Karpas-422 (cell line): ENCODE data around the gene HNRNPA3. TPM values are rescaled to one million over a fixed set of nuclear protein-coding genes. Genes with fewer than 3 reads are reported as not detected.
"Not testable (repeated sequence)": the region's sequence is repeated elsewhere in the genome, so short reads cannot be mapped to it uniquely, and the experiment has no call there.

Experiments
- DNase-seq: peaks from one replicate; pipeline ENCODE4 v3.0.0-alpha.2; 2015
- H2AFZ ChIP-seq: fragments of 200-600 bp; sonication (generic); 2 replicates; pipeline ENCODE4 v1.6.1; 2014; ENCODE audit warnings: antibody characterized with exemption, low read length, mixed read lengths
- H3K27ac ChIP-seq: fragments of 200-600 bp; sonication (generic); 2 replicates; pipeline ENCODE4 v1.5.1; 2014; ENCODE audit warnings: mild to moderate bottlenecking, low read length, moderate library complexity
- H3K27me3 ChIP-seq: fragments of 200-600 bp; sonication (generic); 2 replicates; pipeline ENCODE4 v1.6.1; 2014; ENCODE audit warnings: low read length, mixed read lengths
- H3K36me3 ChIP-seq: fragments of 200-600 bp; sonication (generic); 2 replicates; pipeline ENCODE4 v1.6.1; 2014; ENCODE audit warnings: low read length, mixed read lengths; ENCODE audit not compliant: insufficient read depth
- H3K4me1 ChIP-seq: fragments of 200-600 bp; sonication (generic); 2 replicates; pipeline ENCODE4 v1.6.1; 2014; ENCODE audit warnings: mild to moderate bottlenecking, low read length, mixed read lengths
- H3K4me2 ChIP-seq: fragments of 200-600 bp; sonication (generic); 2 replicates; pipeline ENCODE4 v1.6.1; 2014; ENCODE audit warnings: low read length, low read depth, mild to moderate bottlenecking; ENCODE audit not compliant: poor library complexity, severe bottlenecking
- H3K4me3 ChIP-seq: fragments of 200-600 bp; sonication (generic); 2 replicates; pipeline ENCODE4 v1.5.1; 2014; ENCODE audit warnings: mild to moderate bottlenecking, antibody characterized with exemption, low read length, mixed read lengths
- H3K79me2 ChIP-seq: fragments of 200-600 bp; sonication (generic); 2 replicates; pipeline ENCODE4 v1.6.1; 2014; ENCODE audit warnings: mild to moderate bottlenecking, low read length, mixed read lengths
- H3K9ac ChIP-seq: fragments of 200-600 bp; sonication (generic); 2 replicates; pipeline ENCODE4 v1.6.0; 2014; ENCODE audit warnings: low read length
- H3K9me2 ChIP-seq: fragments of 200-600 bp; sonication (generic), shearing (Covaris generic); replicated peaks from 2 replicates; pipeline ENCODE4 v1.6.0; 2014; ENCODE audit warnings: mild to moderate bottlenecking, low read length, moderate library complexity; ENCODE audit not compliant: insufficient read depth
- H3K9me3 ChIP-seq: fragments of 300-700, 200-600 bp; sonication (generic); 2 replicates; pipeline ENCODE4 v1.6.1; 2014; ENCODE audit warnings: low read length, mixed read lengths
- H4K20me1 ChIP-seq: fragments of 200-600 bp; sonication (generic); 2 replicates; pipeline ENCODE4 v1.6.1; 2014; ENCODE audit warnings: mild to moderate bottlenecking, antibody characterized with exemption, low read length, low read depth; ENCODE audit not compliant: insufficient read depth
- total RNA-seq: library from RNA; depleted of rRNA; stranded (reverse); fragments of >200 nt; shearing (Covaris generic); gene quantifications from 2 replicates; pipeline ENCODE4 v1.2.3, GENCODE V29; 2014; ENCODE audit warnings: low replicate concordance

HNRNPA3 gene
- total RNA-seq, 1 experiment from 2014 or later = 51.7 TPM

- H3K4me3 ChIP-seq, H3K9me2 ChIP-seq, H3K27me3 ChIP-seq, H3K4me2 ChIP-seq, H3K9me3 ChIP-seq, H3K27ac ChIP-seq, DNase-seq, H3K9ac ChIP-seq, H3K4me1 ChIP-seq, H2AFZ ChIP-seq: not testable (repeated sequence)
- Histone ChIP-seq H4K20me1 (peaks cover 11% of the 10 kb centered on the region), H3K36me3 (peaks cover 71% of the 10 kb centered on the region), H3K79me2 (peaks cover 27% of the 10 kb centered on the region)
Measured at GRCh38 chr2:177219787-177220186, 7.2 kb downstream of the HNRNPA3 start.

- Histone ChIP-seq H3K4me3 (no peak overlapping the region), H3K27me3 (no peaks in the 10 kb centered on the region), H3K79me2 (peaks cover 10% of the 10 kb centered on the region), H3K9ac (no peak overlapping the region), H3K27ac (no peak overlapping the region), H3K9me3 (no peaks in the 10 kb centered on the region), H3K36me3 (peaks cover 55% of the 10 kb centered on the region), H2AFZ (no peak overlapping the region), H3K4me1 (peaks cover 7% of the 10 kb centered on the region), H3K9me2 (no peaks in the 10 kb centered on the region), H4K20me1 (peaks cover 4% of the 10 kb centered on the region; the same call in 1 of the 2 replicates), H3K4me2 (no peak overlapping the region)
- no peak for DNase-seq
Measured at GRCh38 chr2:177221534-177221933, 8.9 kb downstream of the HNRNPA3 start.

DNA sequence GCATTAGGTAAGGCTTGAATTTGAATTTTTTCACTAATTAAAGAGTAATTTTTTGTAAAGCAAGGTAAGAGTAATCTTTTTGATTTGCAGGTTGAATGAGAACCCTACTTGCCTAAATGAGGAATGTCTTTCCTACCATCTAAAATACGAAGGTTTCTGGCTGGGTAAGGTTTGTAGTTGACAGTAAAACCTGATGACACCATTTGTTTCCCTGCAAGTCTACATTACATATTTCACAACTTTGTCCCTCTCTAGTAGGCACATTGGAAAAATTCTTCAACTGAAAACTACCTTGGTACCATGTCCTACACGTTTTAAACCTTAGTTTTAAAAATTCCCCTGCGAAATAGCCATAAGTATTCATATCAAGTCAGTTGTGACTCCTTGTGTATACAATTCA, 9.4 kb downstream of the HNRNPA3 start:
- H2AFZ ChIP-seq = no peak overlapping the region
- H3K9me2 ChIP-seq = no peaks in the 10 kb centered on the region
- peaks cover 51% of the 10 kb centered on the region for H3K36me3 ChIP-seq
- H3K4me3 ChIP-seq = no peak overlapping the region
- H4K20me1 ChIP-seq = peaks cover 4% of the 10 kb centered on the region; the same call in 1 of the 2 replicates
- peak overlapping the region; percentile 35; the same call in 1 of the 2 replicates for H3K27ac ChIP-seq
- H3K27me3 ChIP-seq = no peaks in the 10 kb centered on the region
- H3K4me1 ChIP-seq = peaks cover 11% of the 10 kb centered on the region
- peak; percentile 41 for DNase-seq
- peaks cover 9% of the 10 kb centered on the region for H3K79me2 ChIP-seq
- no peak overlapping the region for H3K4me2 ChIP-seq
- no peaks in the 10 kb centered on the region for H3K9me3 ChIP-seq
- no peak overlapping the region for H3K9ac ChIP-seq

DNA sequence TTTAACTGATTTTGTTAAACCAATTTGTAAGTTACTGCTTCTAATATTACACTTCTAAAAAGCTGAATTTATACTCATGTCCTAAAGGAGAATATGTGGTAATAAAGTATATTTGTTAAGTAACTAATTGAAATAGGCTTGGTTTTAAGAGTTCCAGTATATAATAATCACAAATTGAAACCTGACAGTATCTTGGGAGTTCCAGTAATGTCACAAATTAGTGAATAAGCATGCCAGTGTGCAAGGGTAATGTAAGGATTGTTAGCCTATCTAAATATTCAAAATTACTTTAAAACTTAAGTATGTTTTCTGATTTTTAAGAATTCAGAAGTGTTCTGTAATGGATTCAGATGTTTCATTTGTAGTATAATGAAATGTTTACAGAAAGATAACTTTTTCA, 10.8 kb downstream of the HNRNPA3 start:
- Histone ChIP-seq H3K36me3 (peaks cover 39% of the 10 kb centered on the region), H3K4me1 (peaks cover 26% of the 10 kb centered on the region), H3K27ac (peak overlapping the region; percentile 35)
- H3K4me3 ChIP-seq, H4K20me1 ChIP-seq, DNase-seq, H3K27me3 ChIP-seq, H3K9me2 ChIP-seq, H3K9ac ChIP-seq, H3K79me2 ChIP-seq, H2AFZ ChIP-seq, H3K9me3 ChIP-seq, H3K4me2 ChIP-seq: not testable (repeated sequence)

DNA sequence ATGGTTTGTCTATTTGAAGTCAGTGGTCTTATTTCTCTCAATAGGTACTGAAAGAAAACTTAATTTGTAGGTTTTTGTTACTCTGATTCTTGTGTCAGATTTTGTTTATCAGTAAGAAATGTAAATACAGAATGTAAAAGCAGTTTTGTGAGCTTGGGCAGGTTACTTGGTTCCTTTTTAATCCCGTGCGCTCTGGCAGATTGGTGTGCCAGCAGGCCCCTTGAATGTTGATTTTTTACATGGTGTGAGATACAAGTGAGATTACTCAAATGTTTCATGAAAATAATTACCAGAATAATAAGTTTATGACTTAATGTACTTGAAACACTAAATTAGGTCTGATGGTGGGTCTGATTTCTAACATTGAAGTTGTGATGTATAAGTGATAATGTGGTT, 13.4 kb downstream of the HNRNPA3 start:
- peaks cover 43% of the 10 kb centered on the region for H3K36me3 ChIP-seq
- peaks cover 51% of the 10 kb centered on the region for H3K4me1 ChIP-seq
- H2AFZ ChIP-seq = no peak overlapping the region
- H3K9me3 ChIP-seq = no peaks in the 10 kb centered on the region
- H3K79me2 ChIP-seq = peaks cover 5% of the 10 kb centered on the region; the same call in 1 of the 2 replicates
- no peak overlapping the region for H3K4me3 ChIP-seq
- no peaks in the 10 kb centered on the region for H3K27me3 ChIP-seq
- H4K20me1 ChIP-seq = no peaks in the 10 kb centered on the region
- no peak overlapping the region for H3K9ac ChIP-seq
- H3K4me2 ChIP-seq = no peak overlapping the region
- peak; percentile 49 for DNase-seq
- H3K9me2 ChIP-seq = no peaks in the 10 kb centered on the region
- peak overlapping the region; percentile 95 for H3K27ac ChIP-seq

DNA sequence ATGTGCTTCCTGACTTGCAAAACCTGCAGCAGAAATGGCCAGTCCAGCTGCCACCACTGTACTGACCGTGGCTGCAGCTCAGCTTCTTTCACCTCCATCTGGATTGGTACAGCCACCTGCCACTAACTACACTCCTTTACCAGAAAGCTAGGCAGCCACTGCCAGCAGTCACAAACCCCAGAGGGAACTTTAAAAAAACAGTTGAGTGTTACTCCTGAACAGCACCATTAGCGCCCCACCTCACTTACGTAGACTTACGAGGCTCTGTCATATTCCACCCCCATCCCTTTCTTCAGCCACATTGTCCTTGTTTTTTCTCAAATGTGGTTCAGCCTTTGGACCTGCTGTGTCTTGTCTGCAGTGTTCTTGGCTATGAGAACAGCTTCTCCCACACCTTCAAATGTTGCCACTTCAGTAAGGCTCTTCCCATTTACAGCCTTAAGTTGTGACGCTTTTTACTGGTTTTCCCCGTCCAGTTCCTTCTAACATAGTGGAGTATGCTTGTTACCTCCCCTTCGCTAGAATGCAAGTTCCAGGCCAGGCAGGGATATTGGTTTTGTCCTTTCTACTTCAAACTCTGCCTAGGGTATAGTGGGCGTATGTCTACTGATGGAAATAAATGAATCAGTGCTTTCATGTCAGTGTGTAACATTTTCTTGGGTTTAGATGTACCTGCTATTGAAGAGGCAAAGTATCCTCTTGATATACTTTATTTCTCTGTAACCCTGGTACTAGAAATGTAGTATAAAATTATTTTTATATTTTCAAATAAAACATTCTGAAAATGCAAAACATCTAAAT, 17.0 kb downstream of the HNRNPA3 start:
- no peaks in the 10 kb centered on the region for H3K9me2 ChIP-seq
- H4K20me1 ChIP-seq = peaks cover 4% of the 10 kb centered on the region; the same call in 1 of the 2 replicates
- H3K4me3 ChIP-seq = no peak overlapping the region
- no peak overlapping the region for H3K4me2 ChIP-seq
- no peaks in the 10 kb centered on the region for H3K27me3 ChIP-seq
- no peak overlapping the region for H3K9ac ChIP-seq
- no peak overlapping the region for H2AFZ ChIP-seq
- H3K27ac ChIP-seq = peak overlapping the region; percentile 95
- H3K79me2 ChIP-seq = peaks cover 27% of the 10 kb centered on the region
- peaks cover 59% of the 10 kb centered on the region for H3K36me3 ChIP-seq
- peak; percentile 30 for DNase-seq
- no peaks in the 10 kb centered on the region for H3K9me3 ChIP-seq
- peaks cover 63% of the 10 kb centered on the region for H3K4me1 ChIP-seq

DNA sequence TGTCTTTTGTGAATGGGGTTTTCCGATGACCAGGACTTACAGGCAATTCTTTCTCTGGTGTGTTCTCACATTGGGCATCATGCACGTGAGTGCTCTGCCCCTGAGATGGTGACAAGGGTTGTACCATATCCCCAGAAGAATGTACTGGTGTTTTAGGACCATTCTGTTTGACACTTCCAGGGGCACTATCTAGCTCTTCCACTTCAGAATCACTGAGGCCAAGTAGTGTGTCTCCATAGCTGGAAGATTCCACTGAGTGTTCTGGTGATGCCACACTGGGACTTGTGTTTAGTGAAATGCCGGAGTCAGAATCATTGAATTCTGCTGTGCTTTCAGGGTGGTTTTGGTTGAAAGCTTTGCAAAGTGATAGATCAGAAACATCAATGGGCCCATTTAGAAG, 18.7 kb downstream of the HNRNPA3 start:
- no peak overlapping the region for H3K4me3 ChIP-seq
- H3K4me2 ChIP-seq = no peak overlapping the region
- H2AFZ ChIP-seq = no peak overlapping the region
- peak overlapping the region; percentile 95; the same call in 1 of the 2 replicates for H3K27ac ChIP-seq
- no peaks in the 10 kb centered on the region for H3K27me3 ChIP-seq
- DNase-seq = no peak
- peaks cover 41% of the 10 kb centered on the region for H3K79me2 ChIP-seq
- no peak overlapping the region for H3K9ac ChIP-seq
- peaks cover 59% of the 10 kb centered on the region for H3K4me1 ChIP-seq
- peaks cover 9% of the 10 kb centered on the region; the same call in 1 of the 2 replicates for H4K20me1 ChIP-seq
- H3K36me3 ChIP-seq = peaks cover 61% of the 10 kb centered on the region
- no peaks in the 10 kb centered on the region for H3K9me2 ChIP-seq
- no peaks in the 10 kb centered on the region for H3K9me3 ChIP-seq

DNA sequence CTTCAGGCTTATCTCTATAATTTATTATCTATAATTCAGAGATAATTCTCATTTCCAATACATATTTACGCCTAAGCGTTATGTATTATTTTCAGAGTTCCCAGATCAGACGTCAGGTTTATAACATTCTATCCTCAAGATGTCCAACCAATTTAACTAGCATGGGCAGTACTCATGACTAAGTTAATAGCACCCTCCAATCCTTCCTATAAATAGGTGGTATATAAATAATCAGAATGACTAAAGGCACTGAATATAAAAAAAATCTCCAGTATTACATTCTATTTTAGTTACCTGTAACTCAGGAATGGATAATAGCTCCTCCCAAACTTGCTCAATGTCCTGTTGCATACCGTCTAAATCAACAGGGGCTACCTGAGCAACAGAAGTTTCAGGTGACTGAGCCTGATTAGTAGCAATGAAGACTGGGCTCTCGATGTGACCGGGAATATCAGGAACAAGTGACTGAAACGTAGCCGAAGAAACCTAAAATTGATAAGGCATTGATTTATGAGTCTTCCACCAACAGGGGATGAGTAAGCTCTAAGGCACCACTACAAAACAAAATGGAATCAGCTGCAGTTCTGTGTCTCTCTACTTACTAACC, 19.6 kb downstream of the HNRNPA3 start:
- Histone ChIP-seq H3K4me3 (no peak overlapping the region), H3K27ac (no peak overlapping the region), H3K36me3 (peaks cover 64% of the 10 kb centered on the region), H3K27me3 (no peaks in the 10 kb centered on the region), H3K4me2 (no peak overlapping the region), H2AFZ (no peak overlapping the region), H3K9me3 (no peaks in the 10 kb centered on the region), H3K4me1 (peaks cover 50% of the 10 kb centered on the region), H4K20me1 (peaks cover 12% of the 10 kb centered on the region; the same call in 1 of the 2 replicates), H3K9me2 (no peaks in the 10 kb centered on the region), H3K79me2 (peaks cover 51% of the 10 kb centered on the region), H3K9ac (no peak overlapping the region)
- no peak for DNase-seq
